Activated CD4-positive, alpha-beta T cell treated with anti-CD3 and anti-CD28 coated beads, Interleukin-2, amount 10 ng/mL, durations not matched to agents 7 days and 5 days (primary cell): ENCODE measurements around the gene SNX30. TPM values are rescaled to one million over a fixed set of nuclear protein-coding genes. Genes with fewer than 3 reads are reported as not detected.

Source experiments
- CTCF ChIA-PET: fragments of 350-600 bp; sonication (Branson Sonifier 250); formaldehyde crosslinking; loops from one replicate; lab custom pipeline; 2021; ENCODE audit warnings: antibody characterized with exemption; lab: Charles Lee
- POLR2A ChIA-PET: fragments of 350-600 bp; sonication (Branson Sonifier 250); formaldehyde crosslinking; loops from one replicate; lab custom pipeline; 2021; ENCODE audit warnings: antibody characterized with exemption; lab: Charles Lee
- DNase-seq: peaks from one replicate; pipeline ENCODE4 v3.0.0-alpha.2; 2020
- H3K27ac Mint-ChIP-seq: one replicate; pipeline ENCODE4 v1.8.0; 2021; ENCODE audit warnings: mild to moderate bottlenecking, moderate library complexity, mixed read lengths
- H3K27me3 Mint-ChIP-seq: one replicate; pipeline ENCODE4 v1.8.0; 2021; ENCODE audit warnings: mixed read lengths
- H3K36me3 Mint-ChIP-seq: one replicate; pipeline ENCODE4 v1.8.0; 2021; ENCODE audit warnings: low read depth, mixed read lengths
- H3K4me1 Mint-ChIP-seq: one replicate; pipeline ENCODE4 v1.8.0; 2021; ENCODE audit warnings: mixed read lengths
- H3K4me3 Mint-ChIP-seq: one replicate; pipeline ENCODE4 v1.8.0; 2021; ENCODE audit warnings: mild to moderate bottlenecking, moderate library complexity, mixed read lengths
- H3K9me3 Mint-ChIP-seq: one replicate; pipeline ENCODE4 v1.8.0; 2021; ENCODE audit warnings: mixed read lengths
- total RNA-seq, 2 experiments: library from RNA; stranded (reverse); gene quantifications; one replicate each; pipeline ENCODE4 v1.2.3, GENCODE V29; 2021

SNX30 gene
- total RNA-seq, 2 experiments from 2014 or later, result 6.9 to 7.4 TPM

DNA sequence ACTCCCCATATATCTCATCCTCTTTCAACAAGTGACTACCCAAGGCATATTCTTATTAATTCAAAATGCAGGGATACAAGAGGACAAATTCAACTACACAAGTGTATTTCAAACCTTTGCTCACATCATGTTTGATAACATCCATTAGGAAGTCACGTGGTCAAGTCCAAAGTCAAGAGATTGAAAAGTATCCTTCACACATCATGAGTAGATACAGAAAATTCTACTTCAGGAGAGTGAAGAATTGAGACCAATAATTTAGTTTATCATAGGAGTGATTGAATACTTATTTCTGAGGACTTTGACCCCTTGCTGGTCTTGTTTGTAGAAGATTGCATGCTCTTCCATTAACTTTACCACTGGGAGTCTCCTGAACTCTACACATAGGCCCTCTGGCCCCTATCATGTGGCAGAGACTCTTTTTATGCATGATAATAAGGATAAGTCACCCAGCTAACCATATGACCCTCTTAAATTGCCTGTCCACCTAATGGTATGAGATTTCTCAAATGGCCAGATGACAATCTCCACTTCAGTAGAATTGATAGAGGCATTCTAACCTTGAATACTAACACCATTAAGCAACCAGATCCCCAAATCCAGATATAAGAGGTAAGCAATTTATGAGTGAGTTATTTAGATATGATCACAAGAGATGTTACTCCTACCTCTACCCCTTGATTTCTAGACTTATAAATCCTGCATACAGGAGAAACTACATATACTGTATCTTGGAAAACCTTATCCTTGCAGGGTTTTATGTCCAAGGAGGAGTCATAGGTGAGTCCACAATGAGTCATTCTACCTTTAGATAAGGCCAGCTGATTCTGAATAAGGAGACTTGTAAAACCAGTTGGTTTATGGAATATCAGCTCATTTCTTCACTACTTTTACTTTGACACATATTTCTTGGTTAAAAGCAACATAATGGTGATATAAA, 166.8 kb downstream of the SNX30 start:
- DNase-seq, result no peak
- POLR2A ChIA-PET, result no interaction called here
- Mint-ChIP-seq H3K27me3 (peaks cover 21% of the 10 kb centered on the region), H3K9me3 (no peaks in the 10 kb centered on the region), H3K4me1 (no peaks in the 10 kb centered on the region), H3K36me3 (no peaks in the 10 kb centered on the region), H3K4me3 (no peak overlapping the region), H3K27ac (no peak overlapping the region)
- CTCF ChIA-PET, result interaction anchor here (0.6 to 1.7 kb wide), 2 partner anchors 17 to 20 kb away, joined by 3 read pairs; no protein-coding TSS in a partner anchor

DNA sequence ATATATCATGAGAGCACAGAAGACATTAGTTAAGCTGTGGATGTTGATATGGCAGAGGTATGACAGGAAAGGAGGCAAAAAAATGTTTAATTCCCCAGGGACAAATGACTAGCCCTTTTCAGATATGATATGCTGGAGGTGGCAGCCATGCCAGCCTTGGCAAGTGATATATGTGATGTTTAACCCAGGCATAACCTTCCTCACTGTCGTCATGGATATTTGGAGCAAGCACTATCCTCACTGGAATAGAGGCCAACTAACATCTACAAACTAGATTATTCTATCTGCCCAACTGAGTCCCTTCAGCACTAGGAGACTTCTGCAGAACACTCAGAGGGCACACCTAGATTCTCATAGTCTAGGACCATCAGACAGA, 167.4 kb downstream of the SNX30 start:
- Mint-ChIP-seq H3K36me3 (no peaks in the 10 kb centered on the region), H3K9me3 (no peaks in the 10 kb centered on the region), H3K4me1 (no peaks in the 10 kb centered on the region), H3K27me3 (peaks cover 21% of the 10 kb centered on the region), H3K27ac (no peak overlapping the region), H3K4me3 (no peak overlapping the region)
- DNase-seq, result no peak
- ChIA-PET POLR2A (no interaction called here), CTCF (interaction anchor here (0.6 kb wide), 1 partner anchor 20 kb away, joined by 3 read pairs; no protein-coding TSS in a partner anchor)

DNA sequence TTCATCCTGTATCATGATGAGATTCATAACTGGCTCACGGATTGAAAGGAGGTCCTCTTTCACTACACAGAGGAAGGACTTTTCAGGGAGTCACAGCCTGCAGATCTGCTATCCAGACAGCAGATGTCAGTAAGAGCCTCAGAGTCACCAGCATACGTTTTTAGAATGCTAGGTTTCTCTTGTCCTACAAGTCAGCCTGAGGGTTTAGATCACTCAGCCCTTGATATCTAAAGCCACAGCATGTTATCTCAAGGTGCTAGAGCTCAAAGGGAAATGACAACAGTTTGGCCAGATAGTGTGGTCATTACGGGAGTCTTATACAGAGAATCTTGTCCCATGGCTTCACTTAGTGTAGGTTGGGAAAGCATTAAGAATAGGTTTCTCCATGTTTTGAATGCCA, 171.0 kb downstream of the SNX30 start:
- Mint-ChIP-seq H3K4me3 (no peak overlapping the region), H3K27me3 (peaks cover 28% of the 10 kb centered on the region), H3K36me3 (no peaks in the 10 kb centered on the region), H3K4me1 (no peaks in the 10 kb centered on the region), H3K9me3 (no peaks in the 10 kb centered on the region), H3K27ac (no peak overlapping the region)
- ChIA-PET CTCF (no interaction called here), POLR2A (no interaction called here)
- no peak for DNase-seq

Other genes with a start within 250 kb of the SNX30 start
- 10 to 100 TPM; 40.3 to 46.5 TPM for gene INIP, start 32.6 kb upstream of the SNX30 start, total RNA-seq
- gene SLC46A2, start 140.1 kb downstream of the SNX30 start, total RNA-seq, result not detected